Right hindlimb (tissue), 1 donor: ENCODE data around the gene COG4.
"Not testable (repeated sequence)": the region's sequence is repeated elsewhere in the genome, so short reads cannot be mapped to it uniquely, and the experiment has no call there.

ENCODE experiments used
- DNase-seq: peaks from one replicate; pipeline ENCODE4 v3.0.0-alpha.2; 2018

The COG4 gene

GRCh38 chr16:70523076-70523742 is at the start of gene COG4:
Gene COG4 (minus strand): TSS chr16:70523554. CDS start chr16:70523543, 11 bp downstream.
- peak; percentile 92 for DNase-seq

- no peak for DNase-seq
Observed at GRCh38 chr16:70572926-70573270, 49.5 kb upstream of the COG4 start.

- DNase-seq: no peak
Observed at GRCh38 chr16:70572050-70572925, 48.9 kb upstream of the COG4 start.

DNA sequence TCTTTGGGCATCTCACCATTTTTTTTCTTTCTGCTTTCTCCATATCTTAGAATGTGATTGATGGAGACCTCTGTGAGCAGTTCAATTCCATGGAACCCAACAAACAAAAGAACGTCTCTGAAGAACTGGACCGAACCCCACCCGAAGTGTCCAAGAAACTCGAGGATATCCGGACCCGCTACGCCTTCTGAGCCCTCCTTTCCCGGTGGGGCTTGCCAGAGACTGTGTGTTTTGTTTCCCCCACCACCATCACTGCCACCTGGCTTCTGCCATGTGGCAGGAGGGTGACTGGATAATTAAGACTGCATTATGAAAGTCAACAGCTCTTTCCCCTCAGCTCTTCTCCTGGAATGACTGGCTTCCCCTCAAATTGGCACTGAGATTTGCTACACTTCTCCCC is 48.3 kb upstream of the COG4 start:
- DNase-seq: no peak

GRCh38 chr16:70570967-70571570 is 47.7 kb upstream of the COG4 start:
- no peak for DNase-seq

GRCh38 chr16:70569752-70570151 is 46.4 kb upstream of the COG4 start:
- DNase-seq: no peak

DNA sequence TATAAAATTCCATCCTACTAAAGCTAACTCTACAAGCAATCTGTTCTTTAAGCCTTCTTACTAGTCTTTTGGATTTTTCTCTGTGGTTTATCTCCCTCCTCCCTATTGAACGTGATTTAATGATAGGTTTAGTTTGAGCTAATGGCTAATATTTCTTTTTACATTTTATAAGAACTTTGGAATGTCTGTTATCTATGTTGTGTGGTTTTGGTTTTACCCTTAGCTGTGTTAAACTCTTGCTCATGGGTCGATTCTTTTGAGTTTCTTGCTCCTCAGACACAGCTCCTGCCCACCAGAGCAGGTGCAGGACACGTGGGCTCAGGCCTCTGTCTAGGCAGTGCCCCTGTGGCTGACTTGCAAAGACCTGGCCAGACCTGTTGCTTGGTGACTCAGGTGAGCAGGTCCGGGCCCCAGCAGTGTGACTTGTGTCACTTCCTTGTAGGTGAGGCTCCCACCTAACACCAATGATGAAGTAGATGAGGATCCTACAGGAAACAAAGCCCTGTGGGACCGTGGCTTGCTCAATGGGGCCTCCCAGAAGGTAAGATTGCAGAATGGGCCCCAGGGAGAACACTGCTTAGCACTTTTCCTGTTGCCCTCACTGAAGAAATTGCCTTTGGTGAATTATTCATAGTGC is 45.4 kb upstream of the COG4 start:
- no peak for DNase-seq

- DNase-seq: no peak
Observed at GRCh38 chr16:70565053-70565452, 41.7 kb upstream of the COG4 start.

- no peak for DNase-seq
Observed at GRCh38 chr16:70563636-70564035, 40.3 kb upstream of the COG4 start.

GRCh38 chr16:70561623-70562022 is 38.3 kb upstream of the COG4 start:
- DNase-seq: no peak

GRCh38 chr16:70556063-70556462 is 32.7 kb upstream of the COG4 start:
- no peak for DNase-seq

GRCh38 chr16:70553645-70554044 is 30.3 kb upstream of the COG4 start:
- no peak for DNase-seq

- DNase-seq: no peak
Observed at GRCh38 chr16:70552675-70553074, 29.3 kb upstream of the COG4 start.

- DNase-seq: no peak
Observed at GRCh38 chr16:70551788-70552187, 28.4 kb upstream of the COG4 start.

- no peak for DNase-seq
Observed at GRCh38 chr16:70550082-70550481, 26.7 kb upstream of the COG4 start.

- no peak for DNase-seq
Observed at GRCh38 chr16:70548936-70549335, 25.6 kb upstream of the COG4 start.

DNA sequence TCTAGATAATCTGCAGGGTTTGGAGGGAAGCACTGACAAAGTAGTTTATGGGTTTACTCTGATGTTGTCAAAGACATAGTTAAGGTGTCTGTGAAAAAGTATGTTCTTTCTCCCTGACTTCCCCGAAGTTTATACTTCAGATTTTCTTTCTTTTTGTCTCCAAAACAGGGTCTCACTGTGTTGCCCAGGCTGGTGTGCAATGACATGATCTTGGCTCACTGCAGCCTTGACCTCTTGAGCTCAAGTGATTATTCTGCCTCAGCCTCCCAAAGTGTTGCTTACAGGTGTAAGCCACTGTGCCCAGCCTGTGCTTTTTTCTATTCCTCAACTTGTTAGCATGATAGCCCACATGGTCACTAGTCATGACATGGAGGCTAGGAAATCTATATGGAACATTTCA is 21.2 kb upstream of the COG4 start:
- DNase-seq: no peak

- DNase-seq: no peak
Observed at GRCh38 chr16:70540994-70541393, 17.6 kb upstream of the COG4 start.

DNA sequence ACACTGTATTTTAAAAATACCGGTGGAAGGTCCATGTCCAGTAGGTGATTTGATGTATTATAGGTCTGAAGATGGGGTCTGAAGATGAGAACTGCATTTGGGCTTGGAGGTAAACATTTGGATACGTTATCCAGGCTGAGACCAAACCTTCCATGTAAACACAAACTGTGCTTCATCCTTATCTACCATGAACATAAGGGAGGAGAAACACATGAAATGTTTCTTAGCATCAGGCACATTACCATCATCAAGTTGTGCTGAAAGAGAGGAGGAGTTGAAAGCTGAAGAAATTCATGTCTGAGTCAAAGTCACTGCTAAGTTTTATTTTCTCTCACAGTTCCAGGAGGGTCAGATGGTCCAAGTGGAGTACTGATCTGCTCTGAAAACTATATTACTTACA is 11.6 kb upstream of the COG4 start:
- DNase-seq: no peak

GRCh38 chr16:70529954-70530353 is 6.6 kb upstream of the COG4 start:
- DNase-seq: not testable (repeated sequence)

GRCh38 chr16:70529051-70529777 is 5.9 kb upstream of the COG4 start:
- no peak for DNase-seq

DNA sequence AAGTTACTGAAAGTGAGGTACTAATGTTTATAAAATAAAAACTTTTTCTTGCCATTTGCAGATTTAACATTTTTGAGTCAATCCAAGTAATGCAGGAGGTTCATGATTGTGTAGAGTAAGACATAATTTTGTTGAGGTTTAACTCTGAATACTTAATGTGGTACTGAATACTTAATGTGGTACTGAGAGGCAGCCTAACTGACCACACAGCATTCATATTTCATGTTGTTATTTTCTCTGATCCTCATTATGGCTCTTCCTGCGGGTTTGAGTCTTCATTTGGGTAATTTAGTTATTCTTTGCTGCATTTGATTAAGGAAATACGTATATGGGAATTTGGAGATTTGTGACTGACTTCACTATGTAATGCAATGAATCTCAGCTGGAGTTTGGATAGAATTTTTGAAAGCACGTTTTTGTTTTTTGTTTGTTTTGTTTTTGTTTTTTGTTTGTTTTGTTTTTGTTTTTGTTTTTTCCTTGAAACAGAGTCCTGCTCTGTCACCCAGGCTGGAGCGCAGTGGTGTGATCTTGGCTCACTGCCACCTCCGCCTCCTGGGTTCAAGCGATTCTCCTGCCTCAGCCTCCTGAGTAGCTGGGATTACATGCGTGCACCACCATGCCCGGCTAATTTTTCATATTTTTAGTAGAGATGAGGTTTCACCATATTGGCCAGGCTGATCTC is 4.1 kb upstream of the COG4 start:
- no peak for DNase-seq
